Eye (tissue), 1 donor: ENCODE data around the gene AMPH.

Source experiments
- DNase-seq: peaks from one replicate; pipeline ENCODE4 v3.0.0-alpha.2; 2015

AMPH gene

DNA sequence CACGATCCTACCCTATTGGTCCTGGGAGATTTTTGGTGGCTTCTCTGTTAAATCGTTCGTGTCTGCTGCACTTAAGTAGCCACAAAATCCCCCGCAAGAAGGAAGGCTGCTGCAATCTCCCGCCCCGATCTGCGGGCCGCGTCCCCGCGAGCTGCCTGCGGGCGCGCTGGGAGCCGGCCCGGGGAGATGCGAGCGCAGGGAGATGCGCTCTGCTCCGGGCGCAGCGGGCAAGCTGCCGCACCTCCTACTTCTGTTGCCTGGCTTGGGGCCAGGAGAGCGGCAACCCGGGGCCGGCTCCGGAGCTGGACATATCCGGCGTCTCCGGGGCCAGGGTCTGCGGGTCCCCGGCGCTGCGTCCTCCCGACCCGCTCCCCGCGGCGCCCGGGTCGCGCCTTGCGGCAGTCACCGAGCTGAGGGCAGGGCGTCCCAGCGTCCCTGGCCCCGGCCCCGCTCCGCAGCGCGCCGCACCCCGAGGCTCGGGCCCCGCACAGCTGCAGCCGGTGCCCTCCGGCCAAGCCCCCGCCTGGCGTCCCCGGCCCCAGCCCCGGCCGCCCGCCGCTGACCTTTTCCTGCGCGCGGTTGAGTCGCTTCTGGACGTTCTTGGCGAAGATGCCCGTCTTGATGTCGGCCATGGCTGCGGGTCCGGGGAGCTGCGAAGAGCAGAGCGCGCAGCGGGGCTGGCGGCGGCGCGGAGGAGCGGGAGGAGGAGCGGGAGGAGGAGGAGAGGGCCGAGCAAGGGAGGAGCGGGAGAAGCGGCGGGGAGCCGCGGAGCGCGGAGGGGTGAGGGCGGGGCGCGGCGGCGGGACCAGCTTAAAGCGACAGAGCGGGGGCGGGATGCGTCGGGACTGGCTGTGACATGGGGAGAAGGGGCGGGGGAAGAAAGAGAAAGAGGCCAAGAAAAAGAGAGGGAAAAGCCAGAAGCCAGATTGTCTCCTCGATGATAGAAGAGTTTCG is at the start of gene AMPH:
Gene AMPH, minus strand, starts transcription at position 654 of the 954 bp plus-strand sequence. Its CDS starts 22 bp downstream, at position 632.
- peak; percentile 91 for DNase-seq

DNA sequence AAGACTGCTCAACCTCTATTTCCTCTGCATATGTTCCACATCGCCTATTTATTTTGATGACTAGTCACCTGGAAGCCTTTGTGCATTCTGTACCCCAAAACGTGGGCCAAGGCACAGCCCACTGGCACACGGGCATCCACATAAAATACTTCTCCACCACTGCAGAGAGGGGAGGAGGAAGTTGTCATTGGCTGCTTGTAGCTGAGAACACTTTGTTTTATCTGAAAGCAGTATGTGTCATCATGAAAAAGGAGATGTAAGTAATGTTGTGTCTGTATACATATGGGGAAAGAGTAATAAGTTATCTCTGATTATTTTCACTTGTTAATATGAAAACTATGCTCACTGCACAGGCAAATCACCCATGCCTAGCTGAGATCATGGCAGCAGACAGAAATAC is 48.2 kb upstream of the AMPH start:
- DNase-seq: no peak

DNA sequence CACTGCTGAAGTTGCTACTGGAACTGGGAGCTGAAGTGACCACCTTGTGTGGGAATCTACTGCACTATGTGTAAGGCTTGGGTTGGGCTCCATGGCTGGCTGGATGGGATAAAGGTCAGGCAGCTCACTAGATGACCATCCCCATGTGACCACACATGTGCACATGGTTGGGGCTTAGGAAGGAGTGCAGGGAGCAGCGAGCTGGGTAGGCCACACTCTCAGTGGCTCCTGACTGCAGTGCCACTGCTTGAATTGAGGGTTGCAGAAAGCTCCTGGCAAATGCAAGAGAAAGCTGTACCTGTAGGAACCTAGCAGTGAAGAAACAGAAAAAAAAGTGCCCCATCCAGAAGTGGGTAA is 47.5 kb upstream of the AMPH start:
- no peak for DNase-seq

DNA sequence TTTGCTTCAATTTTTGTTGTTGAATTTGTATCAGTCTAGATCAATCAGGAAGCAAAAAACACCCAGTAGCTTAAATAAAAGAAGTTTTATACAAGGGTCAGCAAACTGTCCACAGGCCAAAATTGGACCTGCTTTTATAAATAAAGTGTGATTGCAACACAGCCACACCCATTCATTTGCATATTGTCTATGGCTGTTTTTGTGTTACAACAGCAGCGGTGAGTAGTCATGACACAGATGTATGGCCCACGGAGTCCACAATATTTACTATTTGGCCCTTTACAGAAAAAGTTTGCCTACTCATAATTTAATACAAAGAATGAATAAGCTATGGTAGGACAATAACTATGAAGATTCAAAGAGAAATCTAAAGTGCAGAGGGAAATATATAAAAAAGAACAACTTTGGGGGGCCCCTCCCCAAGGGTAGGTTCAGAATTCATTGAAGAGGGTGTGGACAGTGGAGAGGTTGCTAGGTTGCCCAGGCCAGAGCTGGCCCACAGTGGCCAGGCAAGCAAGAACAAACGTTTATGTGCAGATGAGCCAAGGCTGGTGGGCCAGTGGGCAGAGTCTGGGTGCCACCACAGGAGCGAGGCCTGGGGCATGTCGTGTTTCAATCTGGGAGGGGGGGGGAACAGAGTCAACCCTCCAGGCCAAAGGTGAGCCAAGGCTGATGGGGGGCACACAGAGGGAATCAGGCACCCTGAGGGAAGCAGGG is 47.0 kb upstream of the AMPH start:
- DNase-seq: no peak

DNA sequence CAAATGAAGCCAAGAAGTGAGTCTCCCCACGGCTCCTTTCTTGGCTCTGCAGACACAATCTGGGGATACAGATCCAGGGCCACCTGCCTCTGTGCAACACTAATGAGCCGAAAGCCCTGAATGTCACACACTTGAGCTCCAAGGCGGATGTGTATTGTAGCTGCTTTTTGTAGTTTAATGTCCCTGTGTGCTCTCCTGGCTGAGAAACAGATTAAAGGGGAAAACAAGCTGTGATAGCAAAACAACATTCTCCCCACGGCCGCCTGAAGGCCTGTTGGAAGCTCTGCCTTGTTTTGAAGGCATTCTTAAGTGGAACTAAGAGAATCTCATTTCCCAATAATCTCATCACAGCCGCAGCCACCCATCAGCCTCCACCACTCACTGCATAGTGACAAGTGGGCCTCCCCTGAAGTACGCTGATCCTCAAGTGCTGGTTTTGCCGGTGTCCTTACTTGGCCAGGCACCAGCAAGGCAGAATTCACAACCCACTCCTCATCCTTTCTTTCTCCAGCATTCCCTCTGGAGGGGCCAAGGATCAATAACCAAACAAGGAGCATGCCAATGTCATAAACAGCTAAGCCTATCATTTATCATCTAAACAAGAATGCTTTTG is 44.4 kb upstream of the AMPH start:
- DNase-seq: peak; percentile 19

GRCh38 chr7:38674513-38674912 is 43.3 kb upstream of the AMPH start:
- DNase-seq: no peak

DNA sequence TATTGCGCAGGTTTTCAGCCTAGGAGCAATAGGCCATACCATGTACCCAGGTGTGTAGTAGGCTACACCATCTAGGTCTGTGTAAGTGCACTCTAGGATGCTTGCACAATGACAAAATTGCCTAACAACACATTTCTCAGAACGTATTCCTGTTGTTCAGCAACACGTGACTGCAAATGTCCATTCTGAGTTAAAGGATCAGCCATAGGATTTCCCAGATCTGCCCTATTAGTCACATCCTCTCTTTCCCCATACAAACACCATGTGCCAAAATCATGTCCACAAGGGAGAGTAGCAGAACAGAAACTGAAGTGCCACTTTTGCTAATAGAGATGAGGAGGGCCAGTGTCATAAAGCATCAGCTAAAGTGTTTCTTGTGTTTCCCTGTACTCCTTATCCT is 42.6 kb upstream of the AMPH start:
- no peak for DNase-seq

DNA sequence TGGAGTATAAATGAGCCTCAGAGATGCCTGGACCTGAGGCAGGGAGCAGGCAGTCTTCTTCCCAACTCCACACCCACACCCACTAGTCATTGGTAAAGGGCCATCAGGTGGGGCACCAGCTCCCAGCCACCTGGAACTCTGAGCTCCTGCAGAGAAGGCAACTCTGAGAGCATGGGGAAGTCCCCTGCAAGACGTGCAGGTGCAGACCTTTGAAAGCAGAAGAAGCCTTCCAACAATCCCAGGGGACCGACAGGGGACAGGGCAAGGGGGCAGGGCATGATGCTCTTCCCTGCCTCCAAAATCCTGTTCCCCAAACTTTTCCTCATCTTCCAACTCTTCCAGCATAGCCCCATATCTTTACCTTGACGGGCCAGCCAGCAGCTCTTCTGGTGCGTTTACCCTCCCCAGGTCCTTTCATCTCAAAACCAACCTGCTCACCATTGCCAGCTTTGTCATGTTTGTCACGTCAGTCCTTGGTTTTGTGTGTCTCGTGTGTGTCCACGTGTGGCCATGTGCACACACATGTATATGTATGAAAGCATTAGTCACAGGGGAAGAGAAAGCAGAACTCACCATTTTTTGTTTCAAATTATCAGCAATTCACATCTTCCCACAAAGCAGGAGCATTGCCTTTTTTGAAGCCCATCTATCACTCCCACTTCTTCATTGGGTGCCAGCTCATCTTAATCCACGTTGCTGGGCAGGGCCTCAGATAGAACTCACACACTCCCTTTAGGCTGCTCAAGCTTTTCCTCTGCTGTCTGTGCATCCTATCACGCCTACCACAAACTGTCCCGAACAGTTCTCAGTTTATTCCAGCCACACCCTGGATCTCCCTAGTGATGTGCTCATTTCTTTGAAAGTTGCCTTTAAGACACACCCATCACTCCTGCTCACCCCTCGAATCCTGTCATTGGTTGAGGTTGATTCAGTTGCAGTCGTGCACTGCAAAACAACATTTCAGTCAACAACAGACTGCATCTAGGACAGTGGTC is 41.0 kb upstream of the AMPH start:
- DNase-seq: no peak

- no peak for DNase-seq
These were observed 38.9 kb upstream of the AMPH start for GRCh38 chr7:38669965-38670520.

DNA sequence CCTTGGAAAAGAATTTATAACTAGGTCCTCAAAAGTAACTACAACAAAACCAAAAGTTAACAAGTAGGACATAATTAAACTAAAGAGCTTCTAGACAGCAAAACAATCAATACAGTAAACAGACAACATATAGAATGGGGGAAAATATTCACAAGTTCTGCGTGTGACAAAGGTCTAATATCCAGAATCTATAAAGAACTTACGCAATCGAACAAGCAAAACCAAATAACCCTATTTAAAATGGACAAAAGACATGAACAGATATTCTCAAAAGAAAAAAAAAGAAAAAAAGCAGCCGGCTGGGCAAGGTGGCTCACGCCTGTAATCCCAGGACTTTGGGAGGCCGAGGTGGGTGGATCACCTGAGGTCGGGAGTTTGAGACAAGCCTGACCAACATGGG is 33.8 kb upstream of the AMPH start:
- no peak for DNase-seq

DNA sequence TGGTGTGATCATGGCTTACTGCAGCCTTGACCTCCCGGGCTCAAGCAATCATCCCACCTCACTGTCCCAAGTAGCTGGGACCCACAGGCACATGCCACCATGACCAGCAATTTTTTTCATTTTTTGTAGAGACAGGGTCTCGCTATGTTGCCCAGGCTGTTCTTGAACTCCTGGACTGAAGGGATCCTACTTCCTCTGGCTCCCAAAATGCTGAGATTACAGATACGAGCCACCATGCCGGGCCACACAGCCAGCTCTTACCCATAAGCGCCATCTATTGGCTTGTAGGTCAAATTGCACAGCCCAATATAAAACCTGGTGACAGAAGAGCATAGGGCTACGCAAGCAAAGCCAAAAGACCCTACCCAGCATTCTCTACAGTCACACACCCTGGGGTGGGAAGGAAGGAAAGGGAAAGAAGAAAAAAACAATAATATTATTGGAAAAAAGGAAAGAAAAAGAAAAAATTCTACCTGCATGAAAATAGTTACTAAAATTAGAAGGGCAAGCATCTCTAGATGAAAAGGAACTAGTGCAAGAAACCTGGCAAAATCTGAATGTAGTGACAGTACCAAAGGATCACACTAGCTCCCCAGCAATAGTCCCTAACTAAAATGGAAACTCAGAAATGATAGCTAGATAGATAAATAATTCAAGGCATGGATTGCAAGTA is 29.4 kb upstream of the AMPH start:
- peak; percentile 45 for DNase-seq

DNA sequence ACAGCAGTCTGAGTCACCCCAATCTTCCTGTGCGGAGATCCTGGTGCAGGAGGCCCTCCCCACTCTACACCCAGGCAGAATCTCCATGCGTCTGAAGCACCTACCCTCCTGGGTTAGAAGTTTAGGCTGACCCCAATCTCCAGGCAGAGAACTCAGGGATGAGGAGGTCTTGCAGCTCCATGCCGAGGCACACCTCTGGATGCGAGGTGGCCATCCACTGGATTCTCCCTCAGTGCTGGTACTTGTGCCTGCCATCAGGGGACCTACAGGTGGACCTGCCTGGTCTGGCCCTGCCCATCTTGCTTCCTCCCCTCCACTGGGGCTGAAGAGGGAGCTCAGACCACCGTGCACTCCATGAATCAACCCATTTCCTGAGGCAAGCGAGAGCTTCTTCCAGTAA is 28.8 kb upstream of the AMPH start:
- no peak for DNase-seq

DNA sequence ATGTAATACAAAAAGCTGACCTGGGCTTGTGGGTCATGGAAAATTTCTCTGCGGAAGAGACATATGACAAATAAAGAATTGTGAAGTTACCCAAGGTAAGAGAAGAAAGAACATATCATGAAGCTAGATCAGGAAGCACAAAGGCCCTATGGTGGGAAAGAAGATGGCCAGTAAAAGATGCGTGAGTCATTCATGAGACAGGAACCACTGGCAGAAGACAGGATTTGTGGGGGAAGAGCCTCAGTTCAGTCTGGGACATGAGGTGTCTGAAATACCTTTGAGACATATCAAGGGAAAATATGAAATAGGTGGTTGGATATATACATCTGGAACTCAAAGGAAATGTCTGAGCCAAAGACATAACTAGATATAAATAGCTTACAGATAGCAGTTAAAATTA is 27.7 kb upstream of the AMPH start:
- DNase-seq: no peak

DNA sequence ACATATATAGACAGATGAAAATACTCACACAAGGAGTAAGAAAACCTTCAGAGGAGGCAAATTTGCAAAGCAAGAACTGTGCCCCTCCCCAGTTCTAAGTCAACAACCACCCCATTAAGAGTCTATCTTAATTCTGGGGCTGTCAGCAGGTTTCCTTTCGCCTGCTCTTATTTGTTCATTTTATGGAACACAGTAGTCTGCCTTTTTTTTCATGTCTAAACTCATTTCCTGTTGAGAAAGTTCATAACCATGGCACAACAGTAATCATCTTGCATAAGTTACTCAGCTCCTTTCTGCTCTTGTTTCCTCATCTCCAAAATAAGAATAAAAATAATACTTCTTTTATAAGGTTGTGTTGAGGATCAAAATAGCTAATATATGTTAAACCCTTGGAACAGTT is 25.8 kb upstream of the AMPH start:
- no peak for DNase-seq

- DNase-seq: no peak
These were observed 24.9 kb upstream of the AMPH start for GRCh38 chr7:38655833-38656774.

- DNase-seq: no peak
These were observed 6.8 kb upstream of the AMPH start for GRCh38 chr7:38637957-38638356.

- DNase-seq: no peak
These were observed 1.2 kb upstream of the AMPH start for GRCh38 chr7:38632411-38632810.

DNA sequence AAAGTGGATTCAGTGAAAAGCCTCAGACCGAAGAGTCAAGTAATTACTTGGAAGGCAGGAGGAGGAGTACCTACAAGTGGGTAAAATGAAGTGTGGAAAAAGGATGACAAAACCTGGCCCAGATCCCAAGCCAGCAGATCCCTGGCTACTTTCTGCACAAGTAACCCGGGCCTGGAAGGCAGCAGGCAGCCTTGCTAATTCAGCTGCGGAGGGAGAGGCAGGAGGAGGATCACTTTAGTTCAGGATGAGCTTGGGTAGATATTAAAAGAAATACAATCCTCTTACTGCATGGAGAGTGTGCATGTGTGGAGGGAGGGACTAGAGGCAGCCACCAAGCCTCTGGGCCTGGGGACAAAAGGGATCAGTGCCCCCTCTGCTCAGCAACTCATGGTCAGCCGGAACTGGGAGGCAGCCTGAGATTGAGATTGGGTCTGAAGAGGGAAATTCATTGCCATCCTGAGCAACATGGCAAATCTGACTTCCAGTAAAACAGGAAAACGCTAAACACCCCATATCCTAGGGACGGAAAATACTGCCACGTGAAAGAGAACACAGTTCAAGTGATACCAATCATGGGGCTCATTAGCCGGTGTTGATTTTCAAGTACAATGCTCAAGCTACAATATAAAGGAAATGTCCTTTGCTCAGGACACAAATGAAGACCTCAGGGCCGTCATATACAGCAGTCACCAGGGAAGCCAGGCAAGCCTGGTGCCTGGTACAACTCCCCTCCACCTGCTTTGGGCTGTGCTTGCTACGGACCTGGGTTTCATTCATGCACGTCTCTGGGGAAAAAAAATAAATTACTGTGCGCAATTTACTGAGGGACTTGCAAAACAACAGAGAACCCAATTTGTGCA is 1.3 kb downstream of the AMPH start:
- DNase-seq: peak; percentile 51

DNA sequence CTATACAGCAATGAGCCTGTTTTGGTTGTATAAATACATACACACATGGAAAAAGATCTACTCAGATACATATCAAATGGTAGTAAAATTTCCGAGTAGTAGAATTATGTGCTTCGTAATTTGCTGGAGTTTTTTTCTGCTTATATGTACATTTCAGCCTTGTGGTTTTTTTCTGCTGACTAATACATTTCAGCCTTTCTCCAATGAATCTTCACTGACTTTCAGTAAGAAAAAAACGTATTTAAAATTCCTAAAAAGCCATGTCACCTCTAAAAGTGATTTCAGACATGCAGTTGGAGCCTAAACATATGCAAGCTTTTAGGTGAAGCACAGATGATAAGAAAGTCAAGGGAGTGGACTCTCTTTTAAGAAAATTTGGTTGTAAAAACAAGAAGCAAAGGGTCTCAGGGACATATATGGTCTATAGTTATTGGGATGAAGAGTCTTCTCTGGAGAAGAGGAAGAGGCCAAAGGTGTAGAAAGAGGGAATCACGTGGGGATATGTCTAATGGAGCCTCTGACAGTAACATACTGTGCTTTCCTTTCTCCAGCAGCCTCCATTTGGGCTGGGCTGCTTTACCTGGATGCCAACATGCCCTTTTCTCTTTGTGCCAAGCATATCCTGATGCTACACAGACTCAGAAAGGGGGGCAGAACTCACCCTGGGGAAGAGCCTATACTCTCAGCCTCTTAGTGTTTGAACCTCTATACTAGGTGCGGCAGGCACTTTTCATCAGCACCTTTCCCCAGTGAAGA is 2.4 kb downstream of the AMPH start:
- DNase-seq: peak; percentile 8
